HG02678 (cell line): ENCODE results near the gene ZMPSTE24.
"Not testable (repeated sequence)": the region's sequence is repeated elsewhere in the genome, so short reads cannot be mapped to it uniquely, and the experiment has no call there.

Experiments used
- ATAC-seq: cut with Tn5 transposase; IDR thresholded peaks from one replicate; pipeline ENCODE4 v1.9.1; 2021; ENCODE audit warnings: mild to moderate bottlenecking, moderate library complexity; ENCODE audit not compliant: unreplicated experiment

Gene ZMPSTE24

DNA sequence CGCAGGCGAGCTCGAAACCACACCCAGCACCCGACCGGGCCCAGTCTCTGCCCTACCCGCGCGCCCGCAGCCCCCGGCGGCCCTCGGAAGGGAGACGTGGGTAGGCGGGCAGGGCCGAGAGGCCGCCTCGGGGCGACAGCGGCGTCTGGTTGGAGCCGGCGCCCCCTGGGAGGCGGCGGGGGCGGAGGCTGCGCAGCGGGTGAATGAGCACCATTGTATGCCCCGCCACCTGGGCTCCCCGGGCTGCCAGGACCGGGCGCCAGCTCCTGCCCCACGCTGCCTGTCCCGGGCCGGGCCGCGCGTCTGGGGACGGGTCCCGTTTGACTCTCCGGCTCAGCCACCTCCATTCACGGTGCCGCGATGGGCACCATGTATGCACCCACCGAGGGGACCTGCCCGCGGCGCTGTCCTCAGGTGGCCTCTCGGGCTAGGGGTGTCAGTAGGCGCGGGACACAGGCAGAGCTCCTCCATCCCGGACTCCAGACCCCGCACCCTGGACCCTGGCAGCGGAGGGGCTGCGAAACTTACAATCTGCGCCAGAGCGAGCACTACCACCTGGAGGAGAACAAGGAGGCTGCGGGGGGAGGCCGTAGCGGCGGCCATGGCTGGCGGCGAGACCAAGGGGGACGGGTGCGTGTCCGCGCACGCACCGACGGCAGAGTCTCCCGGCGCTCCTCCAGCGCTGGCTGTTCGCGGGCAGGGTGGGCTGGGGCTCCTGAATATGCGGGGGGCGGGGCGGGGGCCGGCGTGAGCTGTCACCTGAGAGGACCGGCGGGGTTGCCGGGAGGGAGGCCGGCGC lies 58.8 kb downstream of the ZMPSTE24 start, which contains the start of gene COL9A2:
Gene COL9A2, minus strand, starts transcription at position 692 of the 799 bp plus-strand sequence. Its CDS starts 89 bp downstream, at position 603.
- no peak for ATAC-seq

DNA sequence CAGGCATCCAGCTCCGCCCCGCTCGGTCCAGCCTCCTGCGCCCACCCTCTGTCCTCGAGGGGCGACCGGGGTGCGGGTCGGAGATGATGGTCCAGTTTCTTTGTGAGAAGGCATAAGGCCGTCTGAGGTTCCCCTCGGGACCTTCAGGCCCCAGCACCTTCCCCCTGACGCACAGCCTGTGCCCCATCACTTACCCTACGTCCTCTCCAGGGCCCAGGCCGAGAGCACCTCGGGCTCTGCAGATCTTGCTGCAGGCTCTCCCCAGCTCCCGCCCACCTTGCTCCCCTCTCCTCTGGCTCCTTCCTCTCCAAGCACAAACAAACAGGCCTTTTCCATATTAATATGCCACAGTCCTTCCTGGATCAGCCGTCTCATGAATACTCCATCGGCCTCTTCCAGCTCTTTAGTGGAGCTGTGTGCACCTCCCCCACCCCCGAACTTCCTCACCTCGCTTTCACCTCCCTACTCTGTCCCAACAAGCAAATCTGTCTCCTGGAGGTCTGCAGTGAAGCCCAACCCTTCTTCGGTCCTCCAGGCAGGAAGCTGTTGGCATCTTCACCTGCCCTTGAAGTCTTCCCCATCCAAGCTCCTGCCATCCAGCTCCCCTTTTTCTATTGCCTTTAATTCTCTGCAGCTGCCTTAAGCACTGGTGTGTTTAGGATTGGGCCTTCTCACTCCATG lies 59.5 kb downstream of the ZMPSTE24 start:
- ATAC-seq, result no peak

DNA sequence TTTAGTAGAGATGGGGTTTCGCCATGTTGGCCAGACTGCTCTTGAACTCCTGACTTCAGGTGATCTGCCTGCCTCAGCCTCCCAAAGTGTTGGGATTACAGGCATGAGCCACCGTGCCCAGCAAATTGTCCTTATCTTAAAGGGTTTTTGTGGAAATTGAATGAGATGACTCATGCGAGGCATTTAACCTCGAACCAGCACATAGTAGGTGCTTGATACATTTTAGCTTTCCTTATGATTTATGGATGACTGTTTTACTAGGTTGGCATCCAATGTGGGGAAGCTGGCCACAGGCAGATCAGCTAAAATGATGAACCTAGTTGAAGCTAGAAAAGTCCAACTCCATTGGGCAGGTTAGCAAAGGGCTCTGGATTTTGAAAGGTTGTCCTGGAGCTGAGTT lies 60.4 kb downstream of the ZMPSTE24 start:
- no peak for ATAC-seq

DNA sequence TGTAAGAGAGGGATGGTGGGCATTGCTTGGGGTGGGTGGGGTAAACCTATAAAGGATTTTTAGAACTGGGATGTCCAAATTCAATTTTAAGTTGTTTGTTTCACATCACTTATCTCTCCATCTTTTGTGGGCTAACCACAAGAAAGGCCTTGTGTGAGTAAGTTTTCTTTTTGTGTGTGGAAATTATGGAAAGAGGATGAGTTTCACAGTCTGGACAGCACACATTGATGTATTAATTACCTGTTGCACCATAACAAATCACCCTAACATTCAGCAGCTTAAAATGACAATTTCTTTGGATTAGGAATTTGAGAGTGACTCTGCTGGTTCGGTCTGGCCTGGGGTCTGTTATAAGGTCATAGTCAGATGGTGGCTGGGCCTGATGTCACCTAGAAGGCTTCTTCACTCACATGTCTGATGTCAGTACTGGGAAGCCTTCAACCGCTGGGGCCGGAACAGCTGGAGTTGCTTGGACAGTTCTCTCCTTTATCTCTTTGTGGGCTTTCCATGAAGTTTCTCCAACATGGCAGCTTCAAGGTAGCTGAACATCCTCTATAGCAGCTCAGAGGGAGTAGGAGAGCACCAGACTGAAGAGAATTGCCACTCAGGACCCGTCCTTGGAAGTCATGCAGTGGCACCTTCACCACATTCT lies 61.1 kb downstream of the ZMPSTE24 start:
- ATAC-seq, result no peak

- ATAC-seq, result not testable (repeated sequence)
These were observed 73.4 kb downstream of the ZMPSTE24 start for GRCh38 chr1:40331403-40331802.

DNA sequence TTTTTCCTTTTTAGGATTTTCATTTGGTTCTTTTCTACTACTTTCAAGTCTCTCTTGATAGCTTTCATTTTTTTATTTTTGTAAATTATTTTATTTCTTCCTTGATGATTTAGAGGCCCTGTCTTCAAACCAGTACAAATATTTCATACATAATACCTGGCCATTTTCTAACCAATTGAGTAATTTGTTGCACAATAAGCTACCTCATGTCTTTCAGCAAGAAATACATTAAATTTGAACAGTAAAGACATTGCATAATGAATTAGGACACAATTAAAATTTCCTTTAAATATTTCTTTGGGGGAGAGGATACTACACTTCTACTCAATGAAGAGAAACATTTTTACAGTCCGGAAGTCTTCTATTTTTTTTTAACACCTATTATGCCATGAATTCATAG lies 74.7 kb downstream of the ZMPSTE24 start:
- no peak for ATAC-seq

GRCh38 chr1:40337443-40337842 lies 79.4 kb downstream of the ZMPSTE24 start:
- ATAC-seq, result no peak

DNA sequence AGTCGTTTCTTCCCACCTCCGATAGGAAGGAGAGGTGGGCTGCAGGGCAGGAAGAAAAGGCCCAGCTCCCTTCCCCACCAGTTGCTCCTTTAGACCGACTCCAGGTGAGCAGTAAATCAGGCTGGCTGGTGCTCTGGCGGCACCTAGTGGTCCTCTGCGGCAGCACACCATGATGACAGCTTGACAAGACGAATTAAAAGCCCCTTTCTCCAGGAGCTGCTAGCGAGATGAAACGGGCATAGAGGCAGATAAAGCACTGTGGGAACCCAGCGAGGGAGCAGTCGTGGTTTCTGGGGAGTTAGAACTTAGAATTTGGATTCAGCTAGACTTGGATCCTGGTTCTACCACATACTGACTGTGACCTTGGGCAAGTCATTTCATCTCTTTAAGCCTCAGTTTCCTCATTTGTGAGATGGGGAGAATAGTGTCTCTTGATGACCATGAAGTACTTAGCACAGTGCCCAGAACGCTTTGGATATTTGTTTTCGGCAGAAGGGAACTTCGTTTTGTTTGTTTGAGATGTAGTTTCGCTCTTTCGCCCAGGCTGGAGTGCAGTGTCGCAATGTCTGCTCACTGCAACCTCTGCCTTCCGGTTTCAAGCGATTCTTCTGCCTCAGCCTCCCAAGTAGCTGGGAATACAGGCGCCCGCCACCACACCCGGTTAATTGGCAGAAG lies 80.8 kb downstream of the ZMPSTE24 start:
- no peak for ATAC-seq

DNA sequence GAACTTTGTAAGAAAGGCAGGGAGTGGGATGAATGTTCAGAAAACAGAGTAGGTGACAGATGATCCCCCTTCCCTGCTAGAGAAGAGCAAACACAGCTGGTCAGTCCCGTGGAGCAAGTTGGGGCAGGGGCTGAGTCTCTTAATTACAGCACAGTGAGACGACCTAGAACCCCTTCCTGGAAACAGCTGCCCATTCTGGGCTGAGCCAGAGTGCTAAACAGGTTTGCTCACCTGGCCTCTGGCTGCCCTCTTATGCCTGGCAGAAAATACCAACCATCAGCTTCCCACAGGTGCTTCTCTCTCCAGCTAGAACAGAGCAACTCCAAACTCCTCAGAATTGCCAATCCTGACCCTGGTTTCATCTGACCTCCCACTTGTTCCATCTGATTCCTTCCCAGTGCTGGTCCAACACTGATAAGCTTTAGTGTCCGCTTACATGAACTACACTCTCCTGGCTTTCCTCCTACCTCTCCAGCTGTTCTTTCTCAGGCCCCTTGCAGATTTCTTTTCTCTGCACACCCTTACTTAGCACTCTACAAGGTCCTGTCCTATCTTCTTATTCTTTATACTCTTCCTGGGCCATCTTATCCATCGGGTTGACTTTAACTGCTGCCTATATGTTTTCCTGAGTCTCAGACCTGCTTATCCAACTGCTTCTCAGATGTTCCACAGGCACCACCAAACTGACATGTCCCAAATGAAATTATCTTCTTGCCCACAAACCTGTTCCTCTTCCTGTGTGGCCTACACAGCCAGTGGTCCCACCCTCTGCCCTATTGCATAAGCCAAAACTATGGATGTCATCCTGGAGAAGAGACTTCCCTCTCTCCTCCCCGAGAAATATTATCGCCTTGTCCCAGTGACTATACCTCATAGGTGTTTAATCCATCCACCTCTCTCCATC lies 81.6 kb downstream of the ZMPSTE24 start:
- no peak for ATAC-seq

GRCh38 chr1:40341491-40342380 lies 83.7 kb downstream of the ZMPSTE24 start:
- ATAC-seq, result no peak

GRCh38 chr1:40342381-40342717 lies 84.3 kb downstream of the ZMPSTE24 start:
- not testable (repeated sequence) for ATAC-seq
